ENCODE results near the gene MARCHF7. TPM values are rescaled to one million over a fixed set of nuclear protein-coding genes. Genes with fewer than 3 reads are reported as not detected.
A peak's percentile ranks its signal among the peaks of the same experiment; 100 is the strongest.

MARCHF7 gene
- polyA plus RNA-seq, 1 experiment = 76.1 TPM

DNA sequence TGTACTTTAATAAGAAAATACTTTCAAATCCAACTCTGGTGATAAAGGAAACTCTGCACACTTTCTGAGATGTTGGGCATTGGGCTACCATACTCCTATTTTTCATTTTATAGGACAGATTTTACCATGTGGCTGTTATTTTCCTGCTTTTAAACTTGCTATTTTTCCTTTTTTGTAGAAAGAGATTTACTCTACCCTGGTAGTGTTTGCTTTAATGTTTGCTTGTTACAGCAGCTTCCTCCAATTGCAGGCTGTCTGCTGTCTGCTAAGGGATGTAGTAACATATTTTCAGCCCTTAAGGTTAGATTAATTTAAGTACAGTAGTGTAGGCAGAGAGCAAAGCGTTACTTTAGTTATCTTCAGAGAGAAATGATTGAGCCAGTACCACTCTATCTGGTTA lies 38.6 kb downstream of the MARCHF7 start:
- H3K27me3 ChIP-seq (ENCODE audit: control insufficient read depth, insufficient read depth, low read length) = no peaks in the 10 kb centered on the region
- ChIA-PET POLR2A (no interaction called here), CTCF (no interaction called here)
- no peak for DNase-seq (ENCODE audit: low read depth, low spot score)
- TF ChIP-seq, protein P1, sequence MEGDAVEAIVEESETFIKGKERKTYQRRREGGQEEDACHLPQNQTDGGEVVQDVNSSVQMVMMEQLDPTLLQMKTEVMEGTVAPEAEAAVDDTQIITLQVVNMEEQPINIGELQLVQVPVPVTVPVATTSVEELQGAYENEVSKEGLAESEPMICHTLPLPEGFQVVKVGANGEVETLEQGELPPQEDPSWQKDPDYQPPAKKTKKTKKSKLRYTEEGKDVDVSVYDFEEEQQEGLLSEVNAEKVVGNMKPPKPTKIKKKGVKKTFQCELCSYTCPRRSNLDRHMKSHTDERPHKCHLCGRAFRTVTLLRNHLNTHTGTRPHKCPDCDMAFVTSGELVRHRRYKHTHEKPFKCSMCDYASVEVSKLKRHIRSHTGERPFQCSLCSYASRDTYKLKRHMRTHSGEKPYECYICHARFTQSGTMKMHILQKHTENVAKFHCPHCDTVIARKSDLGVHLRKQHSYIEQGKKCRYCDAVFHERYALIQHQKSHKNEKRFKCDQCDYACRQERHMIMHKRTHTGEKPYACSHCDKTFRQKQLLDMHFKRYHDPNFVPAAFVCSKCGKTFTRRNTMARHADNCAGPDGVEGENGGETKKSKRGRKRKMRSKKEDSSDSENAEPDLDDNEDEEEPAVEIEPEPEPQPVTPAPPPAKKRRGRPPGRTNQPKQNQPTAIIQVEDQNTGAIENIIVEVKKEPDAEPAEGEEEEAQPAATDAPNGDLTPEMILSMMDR (IDR thresholded peaks at IDR 0.05; ENCODE audit: low read depth, low read length) = no peak
- H3K27ac ChIP-seq (ENCODE audit: low read depth, low read length) = no peak overlapping the region
- no peak overlapping the region for H3K4me3 ChIP-seq (ENCODE audit: low read depth, low read length)
- H3K9me3 ChIP-seq (ENCODE audit: control insufficient read depth, insufficient read depth, low read length) = no peaks in the 10 kb centered on the region

DNA sequence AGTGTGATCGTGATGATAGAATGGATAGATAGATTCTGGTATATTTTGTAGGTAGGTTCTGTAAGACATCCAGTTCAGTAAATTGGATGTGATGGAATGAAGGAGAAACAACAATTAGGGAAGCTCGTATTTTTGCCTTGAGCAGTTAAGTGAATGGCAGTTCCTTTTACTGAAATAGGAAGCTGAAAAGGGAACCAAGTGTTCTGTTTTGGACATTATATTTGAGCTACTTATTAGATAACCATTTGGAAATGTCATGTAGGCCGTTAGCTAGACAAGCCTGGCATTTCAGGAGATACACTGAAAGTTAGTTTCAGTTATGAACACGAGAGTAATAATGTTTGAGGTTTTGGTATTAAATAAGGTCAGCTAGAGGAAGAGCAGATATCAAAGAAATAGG lies 41.5 kb downstream of the MARCHF7 start:
- TF ChIP-seq, protein P1 (IDR thresholded peaks at IDR 0.05; ENCODE audit: low read depth, low read length) = no peak
- ChIA-PET CTCF (interaction anchor here (1.3 kb wide), 1 partner anchor 9 kb away, joined by 3 read pairs; no protein-coding TSS in a partner anchor), POLR2A (interaction anchor here (0.7 kb wide), 1 partner anchor 475 kb away, joined by 3 read pairs; no protein-coding TSS in a partner anchor)
- Histone ChIP-seq H3K9me3 (ENCODE audit: control insufficient read depth, insufficient read depth, low read length) (no peaks in the 10 kb centered on the region), H3K27me3 (ENCODE audit: control insufficient read depth, insufficient read depth, low read length) (no peaks in the 10 kb centered on the region), H3K27ac (ENCODE audit: low read depth, low read length) (no peak overlapping the region), H3K4me3 (ENCODE audit: low read depth, low read length) (no peak overlapping the region)
- DNase-seq (ENCODE audit: low read depth, low spot score) = no peak

DNA sequence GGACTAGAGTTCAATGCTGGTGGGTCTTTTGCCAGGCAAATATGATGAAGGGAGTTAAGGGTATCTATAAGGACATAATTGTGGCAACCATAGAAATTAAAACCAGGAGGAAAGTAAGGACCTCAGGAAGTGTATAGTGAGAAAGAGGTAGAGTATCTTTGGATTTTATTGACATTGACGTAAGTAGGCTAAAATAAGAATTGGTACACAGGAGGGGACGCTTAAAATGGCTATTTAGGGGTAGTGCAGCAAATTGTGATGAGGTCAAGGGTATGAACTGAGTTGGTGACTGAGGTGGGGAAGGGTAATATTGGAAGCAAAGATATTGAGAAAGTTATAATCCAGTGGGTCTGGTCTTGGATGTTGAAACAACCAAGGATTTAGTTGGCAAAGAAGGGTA lies 42.7 kb downstream of the MARCHF7 start:
- ChIA-PET POLR2A (no interaction called here), CTCF (no interaction called here)
- no peak for DNase-seq (ENCODE audit: low read depth, low spot score)
- TF ChIP-seq, protein P1 (IDR thresholded peaks at IDR 0.05; ENCODE audit: low read depth, low read length) = no peak
- Histone ChIP-seq H3K9me3 (ENCODE audit: control insufficient read depth, insufficient read depth, low read length) (no peaks in the 10 kb centered on the region), H3K27me3 (ENCODE audit: control insufficient read depth, insufficient read depth, low read length) (no peaks in the 10 kb centered on the region), H3K4me3 (ENCODE audit: low read depth, low read length) (no peak overlapping the region), H3K27ac (ENCODE audit: low read depth, low read length) (no peak overlapping the region)

DNA sequence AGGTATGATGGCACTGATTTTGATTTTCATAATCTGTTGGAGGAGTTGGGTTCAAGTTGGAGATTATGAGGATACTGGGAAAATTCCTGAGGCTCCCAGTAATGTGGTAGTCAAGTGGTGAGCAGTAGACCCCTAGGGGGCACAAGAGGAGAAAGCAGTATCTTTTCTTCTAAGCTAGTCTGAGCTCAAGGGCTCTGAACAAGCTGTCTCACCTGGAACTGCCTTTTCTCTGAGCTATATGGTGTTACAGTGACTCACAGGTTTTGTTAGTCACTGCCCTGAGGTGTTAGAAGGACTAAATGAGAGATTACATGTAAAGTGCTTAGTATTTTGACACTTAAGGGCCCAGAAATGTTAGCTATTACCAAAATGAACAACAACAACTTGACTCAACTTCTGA lies 43.5 kb downstream of the MARCHF7 start:
- H3K27ac ChIP-seq (ENCODE audit: low read depth, low read length) = no peak overlapping the region
- DNase-seq (ENCODE audit: low read depth, low spot score) = no peak
- POLR2A ChIA-PET = no interaction called here

DNA sequence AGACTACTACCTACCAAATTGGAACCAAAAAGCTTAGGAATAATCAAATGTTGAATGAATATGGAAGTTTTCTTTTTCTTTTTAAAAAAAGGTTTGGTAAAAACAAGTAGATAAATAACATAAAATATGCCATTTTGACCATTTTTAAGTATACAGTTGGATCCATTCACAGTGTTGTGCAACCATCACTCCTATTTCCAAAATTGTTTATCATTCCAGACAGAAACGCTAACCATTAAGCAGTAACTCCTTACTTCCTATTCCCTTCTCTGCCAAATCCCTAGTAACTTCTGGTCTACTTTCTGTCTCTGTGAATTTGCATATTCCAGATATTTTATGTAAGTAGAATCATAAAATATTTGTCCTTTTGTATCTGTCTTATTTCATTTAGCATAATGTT lies 45.9 kb downstream of the MARCHF7 start:
- TF ChIP-seq, protein P1 (IDR thresholded peaks at IDR 0.05; ENCODE audit: low read depth, low read length) = no peak
- no peak for DNase-seq (ENCODE audit: low read depth, low spot score)
- ChIA-PET POLR2A (interaction anchor here (0.8 kb wide), 1 partner anchor 46 kb away, joined by 3 read pairs; the partner anchor contains the start of gene MARCHF7), CTCF (interaction anchor here (1.2 kb wide), 1 partner anchor 11 kb away, joined by 4 read pairs; no protein-coding TSS in a partner anchor)
- Histone ChIP-seq H3K27me3 (ENCODE audit: control insufficient read depth, insufficient read depth, low read length) (no peaks in the 10 kb centered on the region), H3K9me3 (ENCODE audit: control insufficient read depth, insufficient read depth, low read length) (no peaks in the 10 kb centered on the region), H3K27ac (ENCODE audit: low read depth, low read length) (no peak overlapping the region), H3K4me3 (ENCODE audit: low read depth, low read length) (no peak overlapping the region)

More for the DNA sequence above, 43.5 kb downstream of the MARCHF7 start:
- TF ChIP-seq, protein P1 (IDR thresholded peaks at IDR 0.05; ENCODE audit: low read depth, low read length) = peak; percentile 40
- no peak overlapping the region for H3K4me3 ChIP-seq (ENCODE audit: low read depth, low read length)
- CTCF ChIA-PET = interaction anchor here (0.6 to 0.7 kb wide), 3 partner anchors 9 to 637 kb away, joined by 3 to 4 read pairs (median 3); no protein-coding TSS in a partner anchor
- no peaks in the 10 kb centered on the region for H3K9me3 ChIP-seq (ENCODE audit: control insufficient read depth, insufficient read depth, low read length)
- no peaks in the 10 kb centered on the region for H3K27me3 ChIP-seq (ENCODE audit: control insufficient read depth, insufficient read depth, low read length)

Data from AG04450 (cell line).